HuH-7 (cell line): ENCODE data around the gene FBXL19.

ENCODE experiments used
- DNase-seq: peaks from one replicate; pipeline ENCODE4 v3.0.0; 2011; ENCODE audit warnings: low spot score

The FBXL19 gene

GRCh38 chr16:30894540-30895368, 28.6 kb upstream of the FBXL19 start:
- DNase-seq = no peak

GRCh38 chr16:30895627-30896260, 27.6 kb upstream of the FBXL19 start:
- no peak for DNase-seq

- DNase-seq = peak; percentile 46
Measured at GRCh38 chr16:30896261-30896888, 27.0 kb upstream of the FBXL19 start, which contains the start of gene CTF1. TSS of gene CTF1 (plus strand) at chr16:30896614. CDS start at chr16:30896644, 30 bp downstream.

GRCh38 chr16:30896889-30897733, 26.3 kb upstream of the FBXL19 start:
- peak; percentile 88 for DNase-seq

GRCh38 chr16:30899794-30900193, 23.6 kb upstream of the FBXL19 start:
- DNase-seq = no peak

GRCh38 chr16:30900588-30900987, 22.8 kb upstream of the FBXL19 start:
- no peak for DNase-seq

- DNase-seq = peak; percentile 28
Measured at GRCh38 chr16:30901201-30902028, 22.0 kb upstream of the FBXL19 start.

- peak; percentile 74 for DNase-seq
Measured at GRCh38 chr16:30902029-30902972, 21.1 kb upstream of the FBXL19 start.

- DNase-seq = no peak
Measured at GRCh38 chr16:30903002-30903401, 20.4 kb upstream of the FBXL19 start.

- DNase-seq = no peak
Measured at GRCh38 chr16:30903596-30903995, 19.8 kb upstream of the FBXL19 start.

- DNase-seq = no peak
Measured at GRCh38 chr16:30904114-30904780, 19.1 kb upstream of the FBXL19 start.

- DNase-seq = no peak
Measured at GRCh38 chr16:30907064-30907463, 16.3 kb upstream of the FBXL19 start.

- no peak for DNase-seq
Measured at GRCh38 chr16:30910427-30911029, 12.8 kb upstream of the FBXL19 start.

GRCh38 chr16:30912794-30913412, 10.5 kb upstream of the FBXL19 start:
- DNase-seq = no peak

GRCh38 chr16:30914830-30915229, 8.5 kb upstream of the FBXL19 start:
- DNase-seq = no peak

GRCh38 chr16:30918614-30919013, 4.8 kb upstream of the FBXL19 start:
- DNase-seq = no peak

- no peak for DNase-seq
Measured at GRCh38 chr16:30920891-30921290, 2.5 kb upstream of the FBXL19 start.

GRCh38 chr16:30921459-30921747, 2.0 kb upstream of the FBXL19 start:
- no peak for DNase-seq
